ENCODE data around the gene BAG1.

The BAG1 gene

DNA sequence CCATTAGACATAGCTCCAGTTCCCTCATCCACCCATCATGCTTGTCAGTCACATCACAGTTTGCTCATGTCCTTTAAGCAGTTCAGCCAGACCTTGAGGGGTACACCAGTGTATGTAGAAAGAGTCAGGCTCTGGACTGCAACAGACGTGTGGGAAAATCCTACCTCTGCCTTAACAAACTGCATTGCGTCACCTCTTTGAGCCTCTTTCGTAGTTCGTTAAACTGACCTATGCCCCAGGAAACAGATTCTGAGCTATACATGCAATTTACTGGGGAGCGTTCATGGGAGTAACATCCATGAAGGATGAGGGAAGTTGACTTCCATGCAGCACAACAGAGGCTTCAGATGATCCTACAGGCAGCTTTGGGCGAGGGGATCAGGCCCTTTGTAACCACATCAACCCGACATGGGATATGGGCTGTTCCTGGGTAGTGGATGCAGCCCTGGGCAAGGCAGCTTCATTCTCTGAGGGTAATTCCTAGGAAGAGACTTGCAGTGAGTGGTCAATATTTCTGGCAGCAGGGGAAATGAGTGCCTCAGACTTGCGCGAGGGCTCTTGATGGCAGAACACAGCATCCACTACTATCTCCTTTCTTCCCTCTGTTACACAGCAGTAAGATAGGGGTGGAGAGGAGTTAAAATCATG, 20.2 kb downstream of the BAG1 start:
- Histone ChIP-seq H3K27me3 (ENCODE audit: low read length) (no peaks in the 10 kb centered on the region), H3K79me2 (ENCODE audit: insufficient read depth, low read length) (no peaks in the 10 kb centered on the region), H3K9me2 (replicated peaks; ENCODE audit: insufficient read depth, low read length) (no peaks in the 10 kb centered on the region), H3K9me3 (ENCODE audit: insufficient read depth, low read length) (no peaks in the 10 kb centered on the region), H3K9ac (ENCODE audit: low read length) (no peak overlapping the region), H2AFZ (ENCODE audit: low read depth, low read length, severe bottlenecking) (no peak overlapping the region), H4K20me1 (ENCODE audit: low read depth, low read length) (no peaks in the 10 kb centered on the region), H3K4me2 (ENCODE audit: low read depth, low read length, poor library complexity, severe bottlenecking) (no peak overlapping the region), H3K27ac (ENCODE audit: low read depth, low read length) (no peak overlapping the region), H3F3A (ENCODE audit: insufficient read depth) (no peaks in the 10 kb centered on the region), H3K36me3 (ENCODE audit: low read length) (no peaks in the 10 kb centered on the region), H3K4me3 (ENCODE audit: insufficient read depth, low read length, poor library complexity, severe bottlenecking) (no peak overlapping the region)
- TF ChIP-seq, protein P1, sequence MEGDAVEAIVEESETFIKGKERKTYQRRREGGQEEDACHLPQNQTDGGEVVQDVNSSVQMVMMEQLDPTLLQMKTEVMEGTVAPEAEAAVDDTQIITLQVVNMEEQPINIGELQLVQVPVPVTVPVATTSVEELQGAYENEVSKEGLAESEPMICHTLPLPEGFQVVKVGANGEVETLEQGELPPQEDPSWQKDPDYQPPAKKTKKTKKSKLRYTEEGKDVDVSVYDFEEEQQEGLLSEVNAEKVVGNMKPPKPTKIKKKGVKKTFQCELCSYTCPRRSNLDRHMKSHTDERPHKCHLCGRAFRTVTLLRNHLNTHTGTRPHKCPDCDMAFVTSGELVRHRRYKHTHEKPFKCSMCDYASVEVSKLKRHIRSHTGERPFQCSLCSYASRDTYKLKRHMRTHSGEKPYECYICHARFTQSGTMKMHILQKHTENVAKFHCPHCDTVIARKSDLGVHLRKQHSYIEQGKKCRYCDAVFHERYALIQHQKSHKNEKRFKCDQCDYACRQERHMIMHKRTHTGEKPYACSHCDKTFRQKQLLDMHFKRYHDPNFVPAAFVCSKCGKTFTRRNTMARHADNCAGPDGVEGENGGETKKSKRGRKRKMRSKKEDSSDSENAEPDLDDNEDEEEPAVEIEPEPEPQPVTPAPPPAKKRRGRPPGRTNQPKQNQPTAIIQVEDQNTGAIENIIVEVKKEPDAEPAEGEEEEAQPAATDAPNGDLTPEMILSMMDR (IDR thresholded peaks at IDR 0.05; ENCODE audit: insufficient read depth, low read length, poor library complexity, severe bottlenecking), result no peak
- TF ChIP-seq EZH2phosphoT487 (conservative IDR thresholded peaks at IDR 0.05; ENCODE audit: low read length), result no peak

DNA sequence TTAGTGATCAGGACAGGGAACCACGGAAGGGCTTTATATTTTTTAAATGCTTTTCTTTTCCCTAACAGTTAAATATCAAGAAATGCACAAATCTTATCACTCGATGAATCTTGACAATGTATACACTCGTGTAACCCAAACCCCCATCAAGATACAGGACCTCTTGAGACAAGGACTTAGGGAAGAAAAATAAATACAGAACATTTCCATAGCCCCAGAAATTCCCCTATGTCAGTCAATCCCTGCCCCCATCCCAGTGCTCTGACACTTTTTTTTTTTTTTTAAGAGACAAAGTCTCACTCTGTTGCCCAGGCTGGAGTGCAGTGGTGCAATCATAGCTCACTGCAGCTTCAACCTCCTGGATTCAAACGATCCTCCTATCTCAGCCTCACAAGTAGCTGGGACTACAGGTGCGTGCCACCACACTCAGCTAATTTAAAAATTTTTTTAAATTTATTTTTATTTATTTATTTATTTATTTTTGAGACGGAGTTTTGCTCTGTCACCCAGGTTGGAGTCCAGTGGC, 21.8 kb downstream of the BAG1 start:
- no peak for TF ChIP-seq EZH2phosphoT487 (conservative IDR thresholded peaks at IDR 0.05; ENCODE audit: low read length)
- TF ChIP-seq, protein P1 (IDR thresholded peaks at IDR 0.05; ENCODE audit: insufficient read depth, low read length, poor library complexity, severe bottlenecking), result no peak
- H3K4me3 ChIP-seq (ENCODE audit: insufficient read depth, low read length, poor library complexity, severe bottlenecking), result no peak overlapping the region
- H3K9me3 ChIP-seq (ENCODE audit: insufficient read depth, low read length), result no peaks in the 10 kb centered on the region
- H3K9ac ChIP-seq (ENCODE audit: low read length), result no peak overlapping the region
- H3K27me3 ChIP-seq (ENCODE audit: low read length), result no peaks in the 10 kb centered on the region
- H3K4me2 ChIP-seq (ENCODE audit: low read depth, low read length, poor library complexity, severe bottlenecking), result no peak overlapping the region
- H2AFZ ChIP-seq (ENCODE audit: low read depth, low read length, severe bottlenecking), result no peak overlapping the region
- no peaks in the 10 kb centered on the region for H3K9me2 ChIP-seq (replicated peaks; ENCODE audit: insufficient read depth, low read length)
- H3K79me2 ChIP-seq (ENCODE audit: insufficient read depth, low read length), result no peaks in the 10 kb centered on the region
- H3K27ac ChIP-seq (ENCODE audit: low read depth, low read length), result no peak overlapping the region
- H3K36me3 ChIP-seq (ENCODE audit: low read length), result no peaks in the 10 kb centered on the region
- no peaks in the 10 kb centered on the region for H3F3A ChIP-seq (ENCODE audit: insufficient read depth)
- H4K20me1 ChIP-seq (ENCODE audit: low read depth, low read length), result no peaks in the 10 kb centered on the region

DNA sequence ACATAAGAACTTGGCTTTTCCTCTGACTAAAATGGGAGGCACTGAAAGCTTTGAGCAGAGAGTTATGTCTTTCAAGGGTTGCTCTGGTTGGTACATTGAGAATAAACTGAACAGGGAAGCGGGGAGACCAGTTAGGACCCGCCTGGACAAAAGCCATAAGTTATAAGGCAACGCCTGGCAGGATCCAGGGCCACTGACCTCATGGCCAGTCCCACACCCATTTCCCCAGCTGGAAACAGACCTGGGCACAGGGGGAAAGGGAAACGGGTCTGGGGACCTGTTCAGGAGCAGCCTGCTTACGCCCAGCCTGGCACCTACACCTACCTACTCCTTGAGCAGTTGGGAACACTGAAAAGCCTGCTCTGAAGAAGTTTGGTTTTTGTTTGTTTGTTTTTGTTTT, 23.2 kb downstream of the BAG1 start:
- no peaks in the 10 kb centered on the region for H3K79me2 ChIP-seq (ENCODE audit: insufficient read depth, low read length)
- no peaks in the 10 kb centered on the region for H4K20me1 ChIP-seq (ENCODE audit: low read depth, low read length)
- H3F3A ChIP-seq (ENCODE audit: insufficient read depth), result no peaks in the 10 kb centered on the region
- H3K4me2 ChIP-seq (ENCODE audit: low read depth, low read length, poor library complexity, severe bottlenecking), result no peak overlapping the region
- TF ChIP-seq, protein P1 (IDR thresholded peaks at IDR 0.05; ENCODE audit: insufficient read depth, low read length, poor library complexity, severe bottlenecking), result no peak
- TF ChIP-seq EZH2phosphoT487 (conservative IDR thresholded peaks at IDR 0.05; ENCODE audit: low read length), result no peak
- H3K9me2 ChIP-seq (replicated peaks; ENCODE audit: insufficient read depth, low read length), result no peaks in the 10 kb centered on the region
- H2AFZ ChIP-seq (ENCODE audit: low read depth, low read length, severe bottlenecking), result no peak overlapping the region
- no peak overlapping the region for H3K27ac ChIP-seq (ENCODE audit: low read depth, low read length)
- no peaks in the 10 kb centered on the region for H3K9me3 ChIP-seq (ENCODE audit: insufficient read depth, low read length)
- H3K36me3 ChIP-seq (ENCODE audit: low read length), result no peaks in the 10 kb centered on the region
- no peak overlapping the region for H3K4me3 ChIP-seq (ENCODE audit: insufficient read depth, low read length, poor library complexity, severe bottlenecking)
- H3K27me3 ChIP-seq (ENCODE audit: low read length), result no peaks in the 10 kb centered on the region
- H3K9ac ChIP-seq (ENCODE audit: low read length), result no peak overlapping the region

Data from SU-DHL-6 (cell line).